Liver (tissue), 9 donors: Measurements from ENCODE around the gene PPP1R2B. TPM values are rescaled to one million over a fixed set of nuclear protein-coding genes. Genes with fewer than 3 reads are reported as not detected.

Experiments used
- DNase-seq: peaks from one replicate; pipeline ENCODE4 v3.0.0-alpha.2; 2017; ENCODE audit warnings: low spot score
- H3K27ac ChIP-seq, 2 donors: one replicate each; pipeline ENCODE4 v1.7.0; 2013; ENCODE audit warnings: inconsistent platforms in 2 of 2, low read length in 2 of 2, control low read depth in 1 of 2, low read depth in 1 of 2, mild to moderate bottlenecking in 1 of 2
- H3K27me3 ChIP-seq, 4 donors: one replicate each; pipeline versions ENCODE4 v1.6.1 to v1.7.0; 2013; ENCODE audit warnings: low read length in 3 of 4, inconsistent platforms in 1 of 4, mild to moderate bottlenecking in 1 of 4, moderate library complexity in 1 of 4; ENCODE audit not compliant: control insufficient read depth in 4 of 4, insufficient read depth in 4 of 4
- H3K36me3 ChIP-seq, 4 donors: one replicate each; pipeline versions ENCODE4 v1.6.1 to v1.7.0; 2013; ENCODE audit warnings: low read length in 3 of 4, mild to moderate bottlenecking in 3 of 4, low read depth in 1 of 4, moderate library complexity in 1 of 4; ENCODE audit not compliant: control insufficient read depth in 4 of 4, insufficient read depth in 3 of 4
- H3K4me1 ChIP-seq, 4 donors: one replicate each; pipeline versions ENCODE4 v1.6.1 to v1.7.0; 2013; ENCODE audit warnings: low read length in 3 of 4, mild to moderate bottlenecking in 3 of 4, moderate library complexity in 1 of 4; ENCODE audit not compliant: control insufficient read depth in 4 of 4, insufficient read depth in 4 of 4
- H3K4me3 ChIP-seq, 3 donors: one replicate each; pipeline versions ENCODE4 v1.6.1 to v1.7.0; 2013; ENCODE audit warnings: low read length in 3 of 3, control low read depth in 1 of 3, low read depth in 1 of 3, mild to moderate bottlenecking in 1 of 3
- H3K9ac ChIP-seq, 2 donors: one replicate each; pipeline ENCODE4 v1.7.0; 2013; ENCODE audit warnings: low read length in 2 of 2, mild to moderate bottlenecking in 2 of 2, moderate library complexity in 2 of 2, control low read depth in 1 of 2, low read depth in 1 of 2
- H3K9me3 ChIP-seq, 4 donors: one replicate each; pipeline versions ENCODE4 v1.6.1 to v1.7.0; 2013; ENCODE audit warnings: low read length in 3 of 4; ENCODE audit not compliant: control insufficient read depth in 4 of 4
- GABPA ChIP-seq, 2 donors: IDR thresholded peaks in 1 of 2; conservative IDR thresholded peaks in 1 of 2; 2 replicates each; pipeline ENCODE4 v1.6.1; 2016; ENCODE audit warnings: antibody characterized with exemption in 2 of 2, mild to moderate bottlenecking in 1 of 2, moderate library complexity in 1 of 2
- JUND ChIP-seq, 2 donors: IDR thresholded peaks; 2 replicates each; pipeline ENCODE4 v1.6.1; 2016; ENCODE audit warnings: antibody characterized with exemption in 2 of 2
- RAD21 ChIP-seq, 2 donors: IDR thresholded peaks; 2 replicates each; pipeline ENCODE4 v1.6.1; 2016; ENCODE audit warnings: antibody characterized with exemption in 2 of 2, mild to moderate bottlenecking in 2 of 2
- RXRA ChIP-seq, 2 donors: IDR thresholded peaks; 2 replicates each; pipeline ENCODE4 v1.6.1; 2017 to 2018; ENCODE audit warnings: antibody characterized with exemption in 2 of 2, mild to moderate bottlenecking in 1 of 2
- SP1 ChIP-seq: IDR thresholded peaks from 2 replicates; pipeline ENCODE4 v1.6.1; 2018; ENCODE audit warnings: antibody characterized with exemption, mild to moderate bottlenecking
- TAF1 ChIP-seq: conservative IDR thresholded peaks from 2 replicates; pipeline ENCODE4 v1.6.1; 2016; ENCODE audit warnings: antibody characterized with exemption, mild to moderate bottlenecking
- WGBS: extraction: QIAGEN DNeasy Blood & Tissue Kit; methylation state at CpG from one replicate; pipeline ENCODE4 v1.1.7; 2013; 5-methylcytosine and 5-hydroxymethylcytosine counted together
- polyA plus RNA-seq, 2 donors: library from polyadenylated mRNA; stranded (reverse) in 1 of 2; unstranded in 1 of 2; fragments of 200-250 nt in 1 of 2; fragments of >200 nt in 1 of 2; fragmentation: Nextera tagmentation in 1 of 2; extraction: Ambion mirVana in 1 of 2; gene quantifications; one replicate each; pipeline versions ENCODE4 v1.2.1 to v1.2.3, GENCODE V29; 2013 to 2015
- total RNA-seq, 2 donors: library from RNA; depleted of rRNA; stranded (reverse); fragments of >200 nt; gene quantifications; one replicate each; pipeline ENCODE4 v1.2.3, GENCODE V29; 2014
- TF ChIP-seq, protein P1 (sequence below): IDR thresholded peaks from 2 replicates; pipeline ENCODE4 v1.6.1; 2016; ENCODE audit warnings: antibody characterized with exemption
- TF ChIP-seq, protein P2 (sequence below): IDR thresholded peaks from 2 replicates; pipeline ENCODE4 v1.6.1; 2016; ENCODE audit warnings: antibody characterized with exemption
- TF ChIP-seq, protein P3 (sequence below): fragments of 150-350 bp; IDR thresholded peaks from 2 replicates; pipeline ENCODE4 v1.5.1; 2017; ENCODE audit warnings: improper control_type of control experiment, low read depth, low read length; ENCODE audit not compliant: missing input control
- TF ChIP-seq, protein P4 (sequence below): IDR thresholded peaks from 2 replicates; pipeline ENCODE4 v1.6.1; 2016; ENCODE audit warnings: antibody characterized with exemption
- donor health status: healthy.
- donor health status: healthy.
- donor health status: healthy.
- donor health status: healthy.
- donor health status: healthy.

The PPP1R2B gene
- total and polyA plus RNA-seq, 4 donors = not detected

- Histone ChIP-seq H3K4me1 (no peaks in the 10 kb centered on the region), H3K36me3 (no peaks in the 10 kb centered on the region), H3K9ac (no peak overlapping the region), H3K27ac (no peak overlapping the region), H3K27me3 (peaks cover 0 to 3% (median under 1%) of the 10 kb centered on the region in 4 donors), H3K4me3 (no peak overlapping the region), H3K9me3 (no peaks in the 10 kb centered on the region)
- TF ChIP-seq, protein P1, sequence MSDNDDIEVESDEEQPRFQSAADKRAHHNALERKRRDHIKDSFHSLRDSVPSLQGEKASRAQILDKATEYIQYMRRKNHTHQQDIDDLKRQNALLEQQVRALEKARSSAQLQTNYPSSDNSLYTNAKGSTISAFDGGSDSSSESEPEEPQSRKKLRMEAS = no peak
- TF ChIP-seq, protein P2, sequence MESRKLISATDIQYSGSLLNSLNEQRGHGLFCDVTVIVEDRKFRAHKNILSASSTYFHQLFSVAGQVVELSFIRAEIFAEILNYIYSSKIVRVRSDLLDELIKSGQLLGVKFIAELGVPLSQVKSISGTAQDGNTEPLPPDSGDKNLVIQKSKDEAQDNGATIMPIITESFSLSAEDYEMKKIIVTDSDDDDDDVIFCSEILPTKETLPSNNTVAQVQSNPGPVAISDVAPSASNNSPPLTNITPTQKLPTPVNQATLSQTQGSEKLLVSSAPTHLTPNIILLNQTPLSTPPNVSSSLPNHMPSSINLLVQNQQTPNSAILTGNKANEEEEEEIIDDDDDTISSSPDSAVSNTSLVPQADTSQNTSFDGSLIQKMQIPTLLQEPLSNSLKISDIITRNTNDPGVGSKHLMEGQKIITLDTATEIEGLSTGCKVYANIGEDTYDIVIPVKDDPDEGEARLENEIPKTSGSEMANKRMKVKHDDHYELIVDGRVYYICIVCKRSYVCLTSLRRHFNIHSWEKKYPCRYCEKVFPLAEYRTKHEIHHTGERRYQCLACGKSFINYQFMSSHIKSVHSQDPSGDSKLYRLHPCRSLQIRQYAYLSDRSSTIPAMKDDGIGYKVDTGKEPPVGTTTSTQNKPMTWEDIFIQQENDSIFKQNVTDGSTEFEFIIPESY = no peak
- DNase-seq = no peak
- 89% methylated on average over 3 of the region's 3 CpGs for whole genome bisulfite sequencing
These were observed 29.7 kb downstream of the PPP1R2B start for GRCh38 chr5:156879665-156880285.

DNA sequence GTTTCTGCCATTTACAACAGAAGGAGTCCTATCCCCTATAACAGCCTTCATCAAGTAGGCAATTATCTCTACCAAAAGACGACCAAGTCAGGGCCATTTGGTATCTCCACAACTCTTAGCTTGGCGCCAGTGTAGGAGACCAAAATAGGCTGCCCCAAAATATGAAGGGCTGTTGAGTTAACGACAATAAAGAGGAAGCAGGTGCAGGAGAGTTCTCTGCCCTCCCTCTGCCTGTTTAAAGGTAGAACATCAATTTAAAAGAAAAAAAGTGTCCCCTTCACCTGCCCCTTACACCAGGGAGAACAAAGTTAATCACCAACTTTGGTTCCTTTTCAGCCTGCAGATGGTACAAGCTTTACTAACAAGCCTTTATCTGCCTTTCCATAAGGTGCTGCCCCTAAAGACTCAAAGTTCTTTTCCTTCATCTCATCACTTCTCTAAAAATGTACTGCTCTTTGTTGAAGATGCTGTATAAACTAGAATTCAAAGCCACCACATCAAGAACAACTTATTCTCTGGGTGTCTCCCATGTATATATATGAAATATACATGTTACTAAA is 33.3 kb downstream of the PPP1R2B start:
- no peaks in the 10 kb centered on the region for H3K36me3 ChIP-seq
- no peak for DNase-seq
- WGBS = 57% methylated on average over 3 of the region's 3 CpGs
- no peak overlapping the region for H3K27ac ChIP-seq
- H3K9ac ChIP-seq = no peak overlapping the region
- H3K4me3 ChIP-seq = no peak overlapping the region
- TF ChIP-seq RAD21 (IDR thresholded peaks at IDR 0.05) = no peak
- TF ChIP-seq, protein P3, sequence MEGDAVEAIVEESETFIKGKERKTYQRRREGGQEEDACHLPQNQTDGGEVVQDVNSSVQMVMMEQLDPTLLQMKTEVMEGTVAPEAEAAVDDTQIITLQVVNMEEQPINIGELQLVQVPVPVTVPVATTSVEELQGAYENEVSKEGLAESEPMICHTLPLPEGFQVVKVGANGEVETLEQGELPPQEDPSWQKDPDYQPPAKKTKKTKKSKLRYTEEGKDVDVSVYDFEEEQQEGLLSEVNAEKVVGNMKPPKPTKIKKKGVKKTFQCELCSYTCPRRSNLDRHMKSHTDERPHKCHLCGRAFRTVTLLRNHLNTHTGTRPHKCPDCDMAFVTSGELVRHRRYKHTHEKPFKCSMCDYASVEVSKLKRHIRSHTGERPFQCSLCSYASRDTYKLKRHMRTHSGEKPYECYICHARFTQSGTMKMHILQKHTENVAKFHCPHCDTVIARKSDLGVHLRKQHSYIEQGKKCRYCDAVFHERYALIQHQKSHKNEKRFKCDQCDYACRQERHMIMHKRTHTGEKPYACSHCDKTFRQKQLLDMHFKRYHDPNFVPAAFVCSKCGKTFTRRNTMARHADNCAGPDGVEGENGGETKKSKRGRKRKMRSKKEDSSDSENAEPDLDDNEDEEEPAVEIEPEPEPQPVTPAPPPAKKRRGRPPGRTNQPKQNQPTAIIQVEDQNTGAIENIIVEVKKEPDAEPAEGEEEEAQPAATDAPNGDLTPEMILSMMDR = no peak
- TF ChIP-seq TAF1 = no peak
- TF ChIP-seq JUND (IDR thresholded peaks at IDR 0.05) = no peak
- TF ChIP-seq RXRA (IDR thresholded peaks at IDR 0.05) = no peak
- no peak for TF ChIP-seq SP1
- TF ChIP-seq, protein P1 = no peak
- no peak for TF ChIP-seq GABPA (IDR thresholded peaks at IDR 0.05 in 1 of 2, conservative IDR thresholded peaks at IDR 0.05 in 1 of 2)
- TF ChIP-seq, protein P2 = no peak
- TF ChIP-seq, protein P4, sequence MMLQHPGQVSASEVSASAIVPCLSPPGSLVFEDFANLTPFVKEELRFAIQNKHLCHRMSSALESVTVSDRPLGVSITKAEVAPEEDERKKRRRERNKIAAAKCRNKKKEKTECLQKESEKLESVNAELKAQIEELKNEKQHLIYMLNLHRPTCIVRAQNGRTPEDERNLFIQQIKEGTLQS = no peak
- no peaks in the 10 kb centered on the region for H3K9me3 ChIP-seq
- H3K27me3 ChIP-seq = peaks cover 0 to 3% (median under 1%) of the 10 kb centered on the region in 4 donors
- H3K4me1 ChIP-seq = no peaks in the 10 kb centered on the region
